OCI-M2 (cell line): ENCODE measurements around the gene PDIA6.

Source experiments
- DNase-seq: peaks from one replicate; lab custom pipeline; 2025; ENCODE audit not compliant: unreplicated experiment; lab: John Stamatoyannopoulos, UW

PDIA6 gene

GRCh38 chr2:10765461-10765860, 47.1 kb downstream of the PDIA6 start:
- no peak for DNase-seq

GRCh38 chr2:10764896-10765295, 47.7 kb downstream of the PDIA6 start:
- no peak for DNase-seq

- DNase-seq = no peak
Observed at GRCh38 chr2:10764096-10764785, 48.3 kb downstream of the PDIA6 start.

- DNase-seq = no peak
Observed at GRCh38 chr2:10763461-10763800, 49.2 kb downstream of the PDIA6 start.

GRCh38 chr2:10762651-10763460, 49.7 kb downstream of the PDIA6 start:
- no peak for DNase-seq

GRCh38 chr2:10761591-10761990, 51.0 kb downstream of the PDIA6 start:
- no peak for DNase-seq

- no peak for DNase-seq
Observed at GRCh38 chr2:10760794-10761504, 51.6 kb downstream of the PDIA6 start.

GRCh38 chr2:10759151-10759714, 53.4 kb downstream of the PDIA6 start:
- no peak for DNase-seq

GRCh38 chr2:10757814-10758286, 54.7 kb downstream of the PDIA6 start:
- DNase-seq = no peak

- no peak for DNase-seq
Observed at GRCh38 chr2:10755621-10756020, 57.0 kb downstream of the PDIA6 start.

GRCh38 chr2:10753876-10754275, 58.7 kb downstream of the PDIA6 start:
- no peak for DNase-seq

GRCh38 chr2:10753156-10753555, 59.4 kb downstream of the PDIA6 start:
- DNase-seq = no peak

GRCh38 chr2:10752236-10752635, 60.3 kb downstream of the PDIA6 start:
- no peak for DNase-seq

GRCh38 chr2:10750610-10751009, 62.0 kb downstream of the PDIA6 start:
- no peak for DNase-seq

- DNase-seq = no peak
Observed at GRCh38 chr2:10742666-10743065, 69.9 kb downstream of the PDIA6 start.

GRCh38 chr2:10741139-10741538, 71.4 kb downstream of the PDIA6 start:
- no peak for DNase-seq

- no peak for DNase-seq
Observed at GRCh38 chr2:10740226-10740625, 72.4 kb downstream of the PDIA6 start.

- no peak for DNase-seq
Observed at GRCh38 chr2:10738192-10738591, 74.4 kb downstream of the PDIA6 start.

- DNase-seq = no peak
Observed at GRCh38 chr2:10733980-10734379, 78.6 kb downstream of the PDIA6 start.

- DNase-seq = no peak
Observed at GRCh38 chr2:10733566-10733925, 79.0 kb downstream of the PDIA6 start.
